Progenitor cell of endocrine pancreas (in vitro differentiated cells): ENCODE results near the gene OR9Q1. TPM values are rescaled to one million over a fixed set of nuclear protein-coding genes. Genes with fewer than 3 reads are reported as not detected.

Source experiments
- DNase-seq: peaks from one replicate; pipeline ENCODE4 v3.0.0; 2021; ENCODE audit warnings: low spot score; ENCODE audit not compliant: unreplicated experiment
- H3K27ac Mint-ChIP-seq: 2 replicates; pipeline ENCODE4 v1.8.0; 2021; ENCODE audit warnings: mild to moderate bottlenecking, moderate library complexity, mixed read lengths
- H3K27me3 Mint-ChIP-seq: 2 replicates; pipeline ENCODE4 v1.8.0; 2021; ENCODE audit warnings: mixed read lengths
- H3K36me3 Mint-ChIP-seq: 2 replicates; pipeline ENCODE4 v1.8.0; 2022; ENCODE audit warnings: mixed read lengths; ENCODE audit not compliant: insufficient read depth
- H3K4me1 Mint-ChIP-seq: 2 replicates; pipeline ENCODE4 v1.8.0; 2021; ENCODE audit warnings: low read depth, mixed read lengths
- H3K4me3 Mint-ChIP-seq: 2 replicates; pipeline ENCODE4 v1.8.0; 2021; ENCODE audit warnings: low read depth, mild to moderate bottlenecking, moderate library complexity, mixed read lengths
- H3K9me3 Mint-ChIP-seq: 2 replicates; pipeline ENCODE4 v1.8.0; 2021; ENCODE audit warnings: low read depth, mixed read lengths
- total RNA-seq: library from RNA; stranded (reverse); gene quantifications from 2 replicates; pipeline ENCODE4 v1.2.1, GENCODE V29; 2021
- TF ChIP-seq, protein P1 (sequence below): fragments of 200-600 bp; sonication (generic); IDR thresholded peaks from one replicate; pipeline ENCODE4 v1.5.0; 2021; ENCODE audit warnings: antibody characterized with exemption, mild to moderate bottlenecking; ENCODE audit not compliant: unreplicated experiment

OR9Q1 gene
- total RNA-seq, 1 donor from 2014 or later: not detected

DNA sequence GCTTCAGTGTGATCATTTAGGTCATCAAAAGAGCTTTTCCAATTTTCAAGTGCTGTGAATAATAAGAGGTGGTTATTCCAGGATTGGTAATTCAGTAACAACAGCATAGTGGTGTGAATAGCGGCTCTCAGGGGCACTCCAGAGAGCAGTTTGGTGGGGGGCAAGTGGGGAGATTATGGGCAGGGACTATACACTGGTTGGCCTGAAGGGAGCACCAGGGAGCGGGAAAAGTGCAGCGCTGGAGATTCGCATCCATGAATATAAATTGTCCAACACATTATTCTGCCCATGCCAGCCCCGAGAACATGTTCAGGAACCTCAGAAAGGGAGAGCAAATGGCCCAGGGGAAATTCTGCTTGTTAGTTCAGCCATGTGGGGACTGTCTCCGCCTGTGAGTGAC lies 45.0 kb downstream of the OR9Q1 start:
- Mint-ChIP-seq H3K9me3 (peaks cover under 1% of the 10 kb centered on the region), H3K36me3 (no peaks in the 10 kb centered on the region), H3K27ac (no peak overlapping the region), H3K4me3 (no peak overlapping the region), H3K27me3 (no peaks in the 10 kb centered on the region), H3K4me1 (peaks cover 8% of the 10 kb centered on the region)
- TF ChIP-seq, protein P1, sequence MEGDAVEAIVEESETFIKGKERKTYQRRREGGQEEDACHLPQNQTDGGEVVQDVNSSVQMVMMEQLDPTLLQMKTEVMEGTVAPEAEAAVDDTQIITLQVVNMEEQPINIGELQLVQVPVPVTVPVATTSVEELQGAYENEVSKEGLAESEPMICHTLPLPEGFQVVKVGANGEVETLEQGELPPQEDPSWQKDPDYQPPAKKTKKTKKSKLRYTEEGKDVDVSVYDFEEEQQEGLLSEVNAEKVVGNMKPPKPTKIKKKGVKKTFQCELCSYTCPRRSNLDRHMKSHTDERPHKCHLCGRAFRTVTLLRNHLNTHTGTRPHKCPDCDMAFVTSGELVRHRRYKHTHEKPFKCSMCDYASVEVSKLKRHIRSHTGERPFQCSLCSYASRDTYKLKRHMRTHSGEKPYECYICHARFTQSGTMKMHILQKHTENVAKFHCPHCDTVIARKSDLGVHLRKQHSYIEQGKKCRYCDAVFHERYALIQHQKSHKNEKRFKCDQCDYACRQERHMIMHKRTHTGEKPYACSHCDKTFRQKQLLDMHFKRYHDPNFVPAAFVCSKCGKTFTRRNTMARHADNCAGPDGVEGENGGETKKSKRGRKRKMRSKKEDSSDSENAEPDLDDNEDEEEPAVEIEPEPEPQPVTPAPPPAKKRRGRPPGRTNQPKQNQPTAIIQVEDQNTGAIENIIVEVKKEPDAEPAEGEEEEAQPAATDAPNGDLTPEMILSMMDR: peak; percentile 15
- no peak for DNase-seq

GRCh38 chr11:58070585-58070984 lies 46.9 kb downstream of the OR9Q1 start:
- TF ChIP-seq, protein P1: no peak
- Mint-ChIP-seq H3K9me3 (peaks cover 15% of the 10 kb centered on the region), H3K27me3 (no peaks in the 10 kb centered on the region)

GRCh38 chr11:58075781-58076180 lies 52.1 kb downstream of the OR9Q1 start:
- no peaks in the 10 kb centered on the region for H3K4me1 Mint-ChIP-seq
- no peak overlapping the region for H3K27ac Mint-ChIP-seq
- TF ChIP-seq, protein P1: no peak
- H3K27me3 Mint-ChIP-seq: no peaks in the 10 kb centered on the region
- H3K9me3 Mint-ChIP-seq: peaks cover 15% of the 10 kb centered on the region
- H3K4me3 Mint-ChIP-seq: no peak overlapping the region
- no peak for DNase-seq
- peaks cover 1% of the 10 kb centered on the region for H3K36me3 Mint-ChIP-seq

More at GRCh38 chr11:58070585-58070984, 46.9 kb downstream of the OR9Q1 start:
- Mint-ChIP-seq H3K4me1 (no peaks in the 10 kb centered on the region), H3K27ac (peak overlapping the region; percentile 64), H3K36me3 (peaks cover 1% of the 10 kb centered on the region), H3K4me3 (no peak overlapping the region)
- DNase-seq: no peak

DNA sequence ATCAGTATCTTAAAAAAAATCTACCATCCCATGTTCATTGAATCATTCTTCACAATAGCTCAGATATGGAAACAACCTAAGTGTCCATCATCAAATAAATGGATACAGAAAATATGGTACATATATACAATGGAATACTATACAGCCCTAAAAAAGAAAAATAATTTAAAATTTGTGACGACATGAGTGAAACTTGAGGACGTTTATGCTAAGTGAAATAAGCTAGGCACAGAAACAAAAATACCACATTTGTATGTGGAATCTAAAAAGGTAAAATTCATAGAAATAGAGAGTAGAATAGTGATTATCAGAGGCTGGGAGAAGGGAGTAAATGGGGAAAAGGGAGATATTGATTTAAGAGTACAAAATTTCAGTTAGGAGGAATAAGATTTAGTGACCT lies 62.8 kb downstream of the OR9Q1 start:
- H3K36me3 Mint-ChIP-seq: no peaks in the 10 kb centered on the region
- peaks cover 31% of the 10 kb centered on the region for H3K9me3 Mint-ChIP-seq
- H3K4me3 Mint-ChIP-seq: no peak overlapping the region

GRCh38 chr11:58097437-58097836 lies 73.8 kb downstream of the OR9Q1 start:
- DNase-seq: no peak
- Mint-ChIP-seq H3K27me3 (no peaks in the 10 kb centered on the region), H3K4me3 (no peak overlapping the region), H3K4me1 (no peaks in the 10 kb centered on the region), H3K36me3 (peaks cover 1% of the 10 kb centered on the region), H3K27ac (no peak overlapping the region), H3K9me3 (peaks cover 20% of the 10 kb centered on the region)
- TF ChIP-seq, protein P1: no peak

More for the DNA sequence above, 62.8 kb downstream of the OR9Q1 start:
- TF ChIP-seq, protein P1: no peak
- Mint-ChIP-seq H3K4me1 (peaks cover 9% of the 10 kb centered on the region), H3K27me3 (no peaks in the 10 kb centered on the region), H3K27ac (no peak overlapping the region)
- no peak for DNase-seq
